ENCODE data around the gene POLR3K.

The POLR3K gene

DNA sequence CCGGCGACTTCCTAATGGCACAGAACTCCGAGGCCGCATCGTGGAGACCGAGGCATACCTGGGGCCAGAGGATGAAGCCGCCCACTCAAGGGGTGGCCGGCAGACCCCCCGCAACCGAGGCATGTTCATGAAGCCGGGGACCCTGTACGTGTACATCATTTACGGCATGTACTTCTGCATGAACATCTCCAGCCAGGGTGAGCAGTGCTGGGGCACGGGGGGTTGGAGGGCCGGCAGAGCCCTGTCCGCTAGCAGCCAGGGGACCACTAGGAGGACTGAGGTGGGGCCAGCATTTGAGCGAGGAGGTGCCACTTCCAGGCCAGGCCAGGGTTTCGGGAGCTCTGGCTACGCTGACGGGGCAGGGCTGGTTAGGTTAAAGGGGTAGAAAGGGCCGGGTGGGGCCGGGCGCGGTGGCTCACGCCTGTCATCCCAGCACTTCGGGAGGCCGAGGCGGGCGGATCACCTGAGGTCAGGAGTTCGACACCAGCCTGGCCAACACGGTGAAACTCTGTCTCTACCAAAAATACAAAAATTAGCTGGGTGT is 29.7 kb upstream of the POLR3K start:
- no peak overlapping the region for H3K4me2 ChIP-seq (ENCODE audit: insufficient read depth, low read length)
- TF ChIP-seq EZH2 (IDR thresholded peaks at IDR 0.05; ENCODE audit: borderline replicate concordance, low read depth, low read length, severe bottlenecking): no peak
- TF ChIP-seq, protein P1, sequence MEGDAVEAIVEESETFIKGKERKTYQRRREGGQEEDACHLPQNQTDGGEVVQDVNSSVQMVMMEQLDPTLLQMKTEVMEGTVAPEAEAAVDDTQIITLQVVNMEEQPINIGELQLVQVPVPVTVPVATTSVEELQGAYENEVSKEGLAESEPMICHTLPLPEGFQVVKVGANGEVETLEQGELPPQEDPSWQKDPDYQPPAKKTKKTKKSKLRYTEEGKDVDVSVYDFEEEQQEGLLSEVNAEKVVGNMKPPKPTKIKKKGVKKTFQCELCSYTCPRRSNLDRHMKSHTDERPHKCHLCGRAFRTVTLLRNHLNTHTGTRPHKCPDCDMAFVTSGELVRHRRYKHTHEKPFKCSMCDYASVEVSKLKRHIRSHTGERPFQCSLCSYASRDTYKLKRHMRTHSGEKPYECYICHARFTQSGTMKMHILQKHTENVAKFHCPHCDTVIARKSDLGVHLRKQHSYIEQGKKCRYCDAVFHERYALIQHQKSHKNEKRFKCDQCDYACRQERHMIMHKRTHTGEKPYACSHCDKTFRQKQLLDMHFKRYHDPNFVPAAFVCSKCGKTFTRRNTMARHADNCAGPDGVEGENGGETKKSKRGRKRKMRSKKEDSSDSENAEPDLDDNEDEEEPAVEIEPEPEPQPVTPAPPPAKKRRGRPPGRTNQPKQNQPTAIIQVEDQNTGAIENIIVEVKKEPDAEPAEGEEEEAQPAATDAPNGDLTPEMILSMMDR (IDR thresholded peaks at IDR 0.05; ENCODE audit: borderline replicate concordance, extremely low read depth, low read length, poor library complexity, severe bottlenecking): no peak

DNA sequence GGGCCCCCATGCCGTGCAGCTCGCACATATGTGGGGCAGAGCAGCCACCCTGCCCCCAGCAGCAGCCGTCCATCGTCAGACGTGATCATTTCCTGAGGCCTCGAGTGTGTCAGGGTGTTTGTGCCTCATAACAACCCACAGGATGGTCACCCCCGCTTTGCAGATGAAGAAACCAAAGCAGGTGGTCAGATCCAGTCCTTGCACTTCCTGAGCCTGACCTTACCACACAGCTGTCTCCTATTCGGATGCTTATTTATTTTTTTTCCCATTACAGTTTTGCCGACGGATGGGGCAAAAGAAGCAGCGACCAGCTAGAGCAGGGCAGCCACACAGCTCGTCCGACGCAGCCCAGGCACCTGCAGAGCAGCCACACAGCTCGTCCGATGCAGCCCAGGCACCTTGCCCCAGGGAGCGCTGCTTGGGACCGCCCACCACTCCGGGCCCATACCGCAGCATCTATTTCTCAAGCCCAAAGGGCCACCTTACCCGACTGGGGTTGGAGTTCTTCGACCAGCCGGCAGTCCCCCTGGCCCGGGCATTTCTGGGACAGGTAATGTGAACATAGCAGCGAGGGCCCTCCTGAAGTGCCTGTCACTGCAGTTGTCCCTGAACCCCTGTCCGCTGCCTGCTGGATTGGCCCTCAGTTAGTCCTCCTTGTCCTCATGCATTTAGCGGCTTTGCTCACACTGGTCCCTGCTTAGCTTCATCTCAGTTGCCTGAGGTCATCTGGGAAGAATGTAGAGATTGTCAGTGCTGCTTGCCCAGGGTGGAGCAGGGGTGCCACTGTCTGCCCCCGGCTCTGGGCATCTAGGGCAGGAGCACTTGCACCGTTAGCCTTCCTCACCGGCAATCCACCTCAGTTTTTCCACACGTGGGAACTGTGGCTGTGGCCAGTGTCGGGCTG is 26.0 kb upstream of the POLR3K start:
- DNase-seq (no peak), ATAC-seq (ENCODE audit: insufficient read depth, low read depth) (no peak)
- TF ChIP-seq, protein P1 (IDR thresholded peaks at IDR 0.05; ENCODE audit: borderline replicate concordance, extremely low read depth, low read length, poor library complexity, severe bottlenecking): no peak
- TF ChIP-seq EZH2 (IDR thresholded peaks at IDR 0.05; ENCODE audit: borderline replicate concordance, low read depth, low read length, severe bottlenecking): no peak
- H3K27me3 ChIP-seq (ENCODE audit: insufficient read depth, low read length, poor library complexity): no peaks in the 10 kb centered on the region
- H3K4me3 ChIP-seq (ENCODE audit: low read depth in 1 of 2, low read length in 2 of 2): peak overlapping the region in 1 of 2 experiments; percentile 89; a peak in 2 of 4 replicates
- peaks cover 21% of the 10 kb centered on the region for H3K36me3 ChIP-seq (ENCODE audit: insufficient read depth, low read length)
- H3K9ac ChIP-seq (ENCODE audit: low read depth, low read length): peak overlapping the region; percentile 84
- H3K4me1 ChIP-seq (ENCODE audit: insufficient read depth, low read length): peaks cover 43% of the 10 kb centered on the region
- 0 out of 2 replicates have a peak overlapping the region, but pooled peaks have one; percentile 72 for H3K27ac ChIP-seq (ENCODE audit: low read length)
- no peak overlapping the region for H2AFZ ChIP-seq (ENCODE audit: low read depth, low read length)
- peaks cover 13% of the 10 kb centered on the region for H4K20me1 ChIP-seq (ENCODE audit: insufficient read depth, low read length)
- peaks cover 9% of the 10 kb centered on the region; the same call in 1 of the 2 replicates for H3K79me2 ChIP-seq (ENCODE audit: insufficient read depth, low read length)
- H3K9me3 ChIP-seq (ENCODE audit: insufficient read depth, low read length, severe bottlenecking): no peaks in the 10 kb centered on the region
- H3K4me2 ChIP-seq (ENCODE audit: insufficient read depth, low read length): peak overlapping the region; percentile 96

More for the DNA sequence above, 29.7 kb upstream of the POLR3K start:
- H3K36me3 ChIP-seq (ENCODE audit: insufficient read depth, low read length): peaks cover 55% of the 10 kb centered on the region
- peaks cover 10% of the 10 kb centered on the region; the same call in 1 of the 2 replicates for H3K79me2 ChIP-seq (ENCODE audit: insufficient read depth, low read length)
- ATAC-seq (ENCODE audit: insufficient read depth, low read depth) (no peak), DNase-seq (no peak)
- H3K27ac ChIP-seq (ENCODE audit: low read length): no peak overlapping the region
- no peak overlapping the region for H3K4me3 ChIP-seq (ENCODE audit: low read depth in 1 of 2, low read length in 2 of 2)
- no peak overlapping the region for H2AFZ ChIP-seq (ENCODE audit: low read depth, low read length)
- H3K9me3 ChIP-seq (ENCODE audit: insufficient read depth, low read length, severe bottlenecking): no peaks in the 10 kb centered on the region
- peaks cover 34% of the 10 kb centered on the region for H4K20me1 ChIP-seq (ENCODE audit: insufficient read depth, low read length)
- H3K27me3 ChIP-seq (ENCODE audit: insufficient read depth, low read length, poor library complexity): no peaks in the 10 kb centered on the region
- H3K9ac ChIP-seq (ENCODE audit: low read depth, low read length): no peak overlapping the region
- peaks cover 18% of the 10 kb centered on the region for H3K4me1 ChIP-seq (ENCODE audit: insufficient read depth, low read length)

DNA sequence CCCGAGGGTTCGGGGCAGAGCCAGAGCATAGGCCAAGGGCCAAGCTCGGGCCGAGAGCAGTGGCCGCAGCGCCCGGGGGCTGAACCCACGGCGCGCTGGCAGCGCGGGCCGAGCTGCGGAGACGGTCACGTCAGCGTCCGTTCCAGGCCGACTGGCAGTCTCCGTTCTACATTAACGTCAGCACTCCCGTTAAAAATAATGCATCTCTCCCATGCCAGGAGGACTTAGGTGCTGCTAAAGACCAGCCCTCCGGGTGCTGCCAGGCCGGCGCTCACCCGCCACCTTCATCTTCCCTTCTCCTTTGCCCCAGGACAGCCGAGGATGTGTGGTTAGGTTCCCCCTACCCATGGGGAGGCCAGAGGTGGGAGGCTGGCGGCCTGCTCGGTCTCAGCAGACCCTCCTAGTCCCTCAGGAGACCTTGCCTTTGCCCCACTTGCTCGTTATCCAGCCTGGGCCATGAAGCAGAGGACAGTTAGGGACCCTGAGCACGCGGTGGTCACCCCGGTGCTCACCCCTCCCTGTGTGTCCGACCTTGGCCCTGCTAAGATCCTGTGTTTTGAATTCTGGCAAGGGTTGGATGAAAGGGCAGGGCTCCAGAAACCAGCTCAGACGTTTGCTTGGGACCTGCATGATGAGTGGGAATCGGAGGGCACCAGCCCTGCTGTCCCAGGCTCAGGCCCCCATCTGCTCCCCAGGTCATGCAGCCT is 25.2 kb upstream of the POLR3K start:
- Histone ChIP-seq H3K4me2 (ENCODE audit: insufficient read depth, low read length) (peak overlapping the region; percentile 96), H3K79me2 (ENCODE audit: insufficient read depth, low read length) (peaks cover 9% of the 10 kb centered on the region; the same call in 1 of the 2 replicates), H3K4me3 (ENCODE audit: low read depth in 1 of 2, low read length in 2 of 2) (peak overlapping the region; percentile 40 to 89; a peak in 3 of 4 replicates), H3K27me3 (ENCODE audit: insufficient read depth, low read length, poor library complexity) (no peaks in the 10 kb centered on the region), H3K4me1 (ENCODE audit: insufficient read depth, low read length) (peaks cover 39% of the 10 kb centered on the region), H3K9me3 (ENCODE audit: insufficient read depth, low read length, severe bottlenecking) (no peaks in the 10 kb centered on the region), H4K20me1 (ENCODE audit: insufficient read depth, low read length) (peaks cover 9% of the 10 kb centered on the region), H3K27ac (ENCODE audit: low read length) (peak overlapping the region; percentile 72), H3K36me3 (ENCODE audit: insufficient read depth, low read length) (peaks cover 13% of the 10 kb centered on the region; the same call in 1 of the 2 replicates), H3K9ac (ENCODE audit: low read depth, low read length) (peak overlapping the region; percentile 84), H2AFZ (ENCODE audit: low read depth, low read length) (peak overlapping the region; percentile 82)
- ATAC-seq (ENCODE audit: insufficient read depth, low read depth) (no peak), DNase-seq (peak; percentile 16)
- TF ChIP-seq, protein P1 (IDR thresholded peaks at IDR 0.05; ENCODE audit: borderline replicate concordance, extremely low read depth, low read length, poor library complexity, severe bottlenecking): no peak
- no peak for TF ChIP-seq EZH2 (IDR thresholded peaks at IDR 0.05; ENCODE audit: borderline replicate concordance, low read depth, low read length, severe bottlenecking)
